Measurements from ENCODE around the gene SAG. TPM values are rescaled to one million over a fixed set of nuclear protein-coding genes. Genes with fewer than 3 reads are reported as not detected.

Gene SAG
- total RNA-seq, 1 donor from 2014 or later = not detected

GRCh38 chr2:233339427-233339826 lies 31.8 kb downstream of the SAG start:
- Mint-ChIP-seq H3K27me3 (peaks cover 4% of the 10 kb centered on the region), H3K9me3 (ENCODE audit: low read depth) (no peaks in the 10 kb centered on the region), H3K4me3 (ENCODE audit: low read depth) (no peak overlapping the region), H3K27ac (no peak overlapping the region), H3K4me1 (ENCODE audit: low read depth) (no peaks in the 10 kb centered on the region), H3K36me3 (ENCODE audit: insufficient read depth) (no peaks in the 10 kb centered on the region)
- DNase-seq (ENCODE audit: low spot score, unreplicated experiment) = no peak
- no peak for TF ChIP-seq CTCF (IDR thresholded peaks at IDR 0.05; ENCODE audit: unreplicated experiment)

- no peak for TF ChIP-seq CTCF (IDR thresholded peaks at IDR 0.05; ENCODE audit: unreplicated experiment)
- H3K36me3 Mint-ChIP-seq (ENCODE audit: insufficient read depth) = no peaks in the 10 kb centered on the region
- H3K9me3 Mint-ChIP-seq (ENCODE audit: low read depth) = no peaks in the 10 kb centered on the region
- H3K4me3 Mint-ChIP-seq (ENCODE audit: low read depth) = no peak overlapping the region
- peaks cover 4% of the 10 kb centered on the region for H3K27me3 Mint-ChIP-seq
- no peak overlapping the region for H3K27ac Mint-ChIP-seq
- no peaks in the 10 kb centered on the region for H3K4me1 Mint-ChIP-seq (ENCODE audit: low read depth)
- DNase-seq (ENCODE audit: low spot score, unreplicated experiment) = no peak
These were observed 33.7 kb downstream of the SAG start for GRCh38 chr2:233341296-233341695.

- H3K27ac Mint-ChIP-seq = no peak overlapping the region
- H3K36me3 Mint-ChIP-seq (ENCODE audit: insufficient read depth) = no peaks in the 10 kb centered on the region
- TF ChIP-seq CTCF (IDR thresholded peaks at IDR 0.05; ENCODE audit: unreplicated experiment) = no peak
- H3K4me3 Mint-ChIP-seq (ENCODE audit: low read depth) = no peak overlapping the region
- no peaks in the 10 kb centered on the region for H3K4me1 Mint-ChIP-seq (ENCODE audit: low read depth)
- no peak for DNase-seq (ENCODE audit: low spot score, unreplicated experiment)
- H3K27me3 Mint-ChIP-seq = peaks cover 4% of the 10 kb centered on the region
- H3K9me3 Mint-ChIP-seq (ENCODE audit: low read depth) = no peaks in the 10 kb centered on the region
These were observed 34.7 kb downstream of the SAG start for GRCh38 chr2:233342301-233342700.

GRCh38 chr2:233343171-233343705 lies 35.6 kb downstream of the SAG start:
- no peak overlapping the region for H3K4me3 Mint-ChIP-seq (ENCODE audit: low read depth)
- H3K4me1 Mint-ChIP-seq (ENCODE audit: low read depth) = peaks cover 1% of the 10 kb centered on the region
- no peak for DNase-seq (ENCODE audit: low spot score, unreplicated experiment)
- no peaks in the 10 kb centered on the region for H3K36me3 Mint-ChIP-seq (ENCODE audit: insufficient read depth)
- TF ChIP-seq CTCF (IDR thresholded peaks at IDR 0.05; ENCODE audit: unreplicated experiment) = no peak
- no peaks in the 10 kb centered on the region for H3K9me3 Mint-ChIP-seq (ENCODE audit: low read depth)
- no peaks in the 10 kb centered on the region for H3K27me3 Mint-ChIP-seq
- H3K27ac Mint-ChIP-seq = no peak overlapping the region

- no peak for TF ChIP-seq CTCF (IDR thresholded peaks at IDR 0.05; ENCODE audit: unreplicated experiment)
- H3K27ac Mint-ChIP-seq = no peak overlapping the region
- H3K9me3 Mint-ChIP-seq (ENCODE audit: low read depth) = no peaks in the 10 kb centered on the region
- H3K27me3 Mint-ChIP-seq = peaks cover 4% of the 10 kb centered on the region
- no peaks in the 10 kb centered on the region for H3K36me3 Mint-ChIP-seq (ENCODE audit: insufficient read depth)
- peaks cover 1% of the 10 kb centered on the region for H3K4me1 Mint-ChIP-seq (ENCODE audit: low read depth)
- H3K4me3 Mint-ChIP-seq (ENCODE audit: low read depth) = no peak overlapping the region
- DNase-seq (ENCODE audit: low spot score, unreplicated experiment) = no peak
These were observed 38.8 kb downstream of the SAG start for GRCh38 chr2:233346376-233346775.

All from progenitor cell of endocrine pancreas (in vitro differentiated cells).